NCI-H187 (cell line): ENCODE results near the gene TSPAN9.

ENCODE experiments used
- DNase-seq, 2 experiments: peaks; one replicate each; lab custom pipeline; 2025; lab: John Stamatoyannopoulos, UW

TSPAN9 gene

DNA sequence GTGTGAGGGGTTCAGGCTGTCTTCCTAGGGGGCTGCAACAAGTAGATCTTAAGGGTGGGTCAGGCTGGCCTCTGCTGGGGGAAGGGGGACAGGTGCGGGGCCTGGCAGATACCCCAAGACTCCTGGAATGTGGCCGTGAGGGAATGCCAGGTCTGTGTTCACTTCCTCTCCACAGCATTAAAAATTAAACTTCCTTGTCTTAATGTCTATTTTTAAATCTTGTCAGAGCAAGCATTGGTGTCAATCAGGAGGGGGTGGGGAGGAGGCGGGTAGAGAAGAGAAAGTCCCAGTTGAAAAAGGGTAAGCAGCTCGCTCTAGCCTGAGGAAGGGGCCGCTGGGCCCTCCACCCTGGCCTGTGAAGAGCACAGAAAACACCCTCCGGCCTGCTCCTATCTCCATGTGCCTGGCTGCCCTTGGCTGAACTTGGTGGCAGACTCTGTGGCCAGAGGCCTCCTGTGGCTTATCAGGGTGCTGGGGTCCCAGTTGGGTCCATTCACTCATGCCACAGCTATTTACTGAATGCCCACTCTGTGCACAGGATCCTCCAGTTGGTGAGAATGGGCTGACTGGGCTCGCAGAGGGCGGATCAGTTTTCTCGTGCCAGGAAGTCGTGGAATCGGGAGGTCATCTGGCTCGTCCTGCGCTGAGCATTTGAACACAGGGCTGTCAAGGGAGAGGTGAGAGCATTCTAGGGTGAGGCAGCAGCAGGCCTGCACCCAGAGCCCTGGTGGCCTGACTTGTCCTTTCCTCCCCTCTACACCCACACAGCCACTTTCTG is 128.8 kb downstream of the TSPAN9 start:
- DNase-seq: no peak

- DNase-seq: no peak
Measured at GRCh38 chr12:3206536-3207072, 129.4 kb downstream of the TSPAN9 start.

- no peak for DNase-seq
Measured at GRCh38 chr12:3207175-3207574, 130.0 kb downstream of the TSPAN9 start.

GRCh38 chr12:3207858-3208257 is 130.7 kb downstream of the TSPAN9 start:
- no peak for DNase-seq

GRCh38 chr12:3213188-3213587 is 136.0 kb downstream of the TSPAN9 start:
- no peak for DNase-seq

GRCh38 chr12:3213768-3214167 is 136.6 kb downstream of the TSPAN9 start:
- no peak for DNase-seq

DNA sequence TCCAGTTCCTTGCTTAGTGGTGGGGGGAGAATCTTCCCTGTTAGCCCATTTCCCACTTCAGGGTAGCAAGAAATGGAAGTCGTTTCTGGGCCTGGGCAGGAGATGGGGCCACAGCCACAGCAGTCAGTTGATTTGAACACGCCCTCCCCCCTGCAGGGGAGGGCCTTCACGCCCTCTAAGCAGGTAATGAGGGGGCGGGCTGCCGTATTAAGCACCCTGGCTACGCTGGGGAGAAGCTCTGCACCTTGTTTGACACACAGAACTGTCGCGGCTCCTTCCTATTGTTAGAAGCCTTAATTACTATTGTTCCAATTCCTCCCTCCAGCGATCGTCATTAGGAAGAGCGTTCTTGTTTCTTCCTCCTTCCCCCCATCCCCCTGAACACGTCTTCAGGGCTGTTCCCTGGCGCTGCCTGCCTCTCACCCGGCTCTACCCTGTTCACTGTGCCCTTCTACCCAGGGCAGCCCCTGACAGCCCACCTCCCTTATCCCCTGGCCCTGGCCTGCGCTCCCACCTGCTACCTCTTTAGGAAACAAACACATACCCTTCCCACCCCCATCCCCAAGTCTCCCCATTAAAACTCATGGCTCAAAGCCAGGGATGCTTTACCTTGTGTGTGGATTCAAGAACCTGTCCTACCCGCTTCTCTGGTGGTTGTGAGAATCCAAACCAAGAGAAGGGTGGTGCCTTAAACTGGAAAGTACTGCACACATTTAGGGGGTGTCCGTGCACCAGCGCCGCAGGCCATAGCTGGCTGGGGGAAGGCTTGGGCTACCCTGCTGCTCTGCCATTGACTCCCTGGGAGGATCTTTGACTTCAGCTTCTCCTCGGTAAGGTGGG is 137.6 kb downstream of the TSPAN9 start:
- peak; percentile 44 to 80 for DNase-seq

DNA sequence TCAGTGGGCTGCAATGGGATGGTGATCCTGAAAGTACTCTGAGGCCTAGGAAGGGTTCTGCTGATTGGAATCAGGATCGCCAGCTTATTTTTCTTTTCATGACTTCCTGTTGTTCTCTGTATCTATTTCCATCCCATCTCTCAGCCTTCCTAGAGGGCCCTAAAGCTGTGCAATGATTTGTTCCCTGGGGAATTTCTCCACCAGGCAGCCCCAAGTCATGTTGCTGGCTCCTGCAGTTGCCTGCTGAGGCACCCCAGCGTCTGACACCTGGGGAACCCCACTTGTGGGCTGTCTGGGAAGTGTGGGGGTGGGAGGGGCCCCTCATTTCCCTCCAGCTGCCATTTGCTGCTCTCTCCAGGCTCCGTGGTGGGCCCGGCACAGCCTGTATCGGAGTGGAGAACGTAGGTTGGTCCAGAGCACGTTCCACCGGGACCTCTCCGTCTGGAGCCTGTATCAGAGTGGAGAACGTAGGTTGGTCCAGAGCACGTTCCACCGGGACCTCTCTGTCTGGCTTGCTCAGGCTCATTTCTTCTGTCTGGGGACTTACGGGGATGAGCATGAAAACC is 138.3 kb downstream of the TSPAN9 start:
- DNase-seq: no peak

DNA sequence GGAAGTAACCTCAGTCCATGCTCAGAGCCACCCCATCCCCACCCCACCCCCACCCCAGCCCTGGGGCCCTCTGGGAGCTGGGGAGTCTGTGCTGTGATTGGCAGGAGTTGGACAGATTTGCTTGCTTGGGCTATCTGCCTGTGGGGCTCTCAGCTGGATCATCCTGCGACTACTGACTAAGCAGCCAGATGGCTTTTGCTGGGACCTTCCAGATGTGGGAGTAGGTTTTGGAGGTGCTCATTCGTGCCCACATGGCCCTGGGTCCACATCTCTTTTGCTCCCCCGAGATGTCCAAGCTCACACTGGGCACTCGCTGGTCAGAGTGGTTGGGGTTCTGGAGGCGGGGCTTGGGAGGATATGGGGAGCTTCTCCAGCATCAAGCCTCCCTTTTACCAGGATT is 138.9 kb downstream of the TSPAN9 start:
- no peak for DNase-seq

DNA sequence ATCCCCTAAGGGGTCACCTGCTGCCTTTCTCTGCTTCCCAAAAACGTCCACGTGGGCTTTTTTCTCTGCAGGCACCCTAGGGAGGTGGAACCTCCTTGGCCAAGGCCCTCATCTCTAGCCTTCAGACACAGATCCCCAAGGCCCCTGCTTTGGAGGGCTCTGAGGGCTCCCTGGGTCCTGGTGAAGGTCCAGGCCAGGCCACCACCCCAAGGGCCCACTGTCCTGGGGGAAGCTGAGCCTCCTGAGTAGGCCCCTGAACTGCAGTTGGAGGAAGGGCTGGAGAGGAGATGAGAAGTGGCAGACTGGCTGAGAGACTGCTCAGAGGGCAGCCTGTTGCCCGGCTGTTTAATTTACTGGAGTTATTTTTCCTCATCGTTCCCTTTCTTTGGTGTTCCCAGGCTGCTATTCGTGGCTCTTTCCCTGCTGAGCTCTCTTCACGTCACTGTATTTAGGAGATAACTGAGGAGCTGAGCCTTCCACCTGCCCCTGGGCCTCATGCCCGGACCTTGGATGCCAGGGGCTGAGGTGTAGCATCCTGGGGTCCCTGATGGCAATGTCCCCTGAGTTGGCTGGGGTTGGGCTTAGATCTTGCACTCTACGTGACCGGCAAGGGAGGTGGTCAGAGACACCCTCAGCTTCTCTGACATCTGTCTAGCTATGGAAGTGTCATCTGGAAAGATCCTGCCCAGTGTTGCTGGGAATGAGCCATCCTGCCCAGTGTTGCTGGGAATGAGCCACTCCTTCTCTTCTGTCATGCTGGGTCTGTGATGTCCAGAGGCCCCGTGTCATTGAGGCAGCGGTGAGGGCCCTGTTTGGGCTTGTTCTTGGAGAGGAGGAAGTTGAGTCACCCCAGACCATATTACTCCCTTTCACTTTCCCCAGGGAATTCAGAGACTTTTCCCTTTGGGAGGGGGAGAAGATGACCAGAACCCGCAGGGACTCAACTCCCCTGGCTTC is 139.8 kb downstream of the TSPAN9 start:
- no peak for DNase-seq

DNA sequence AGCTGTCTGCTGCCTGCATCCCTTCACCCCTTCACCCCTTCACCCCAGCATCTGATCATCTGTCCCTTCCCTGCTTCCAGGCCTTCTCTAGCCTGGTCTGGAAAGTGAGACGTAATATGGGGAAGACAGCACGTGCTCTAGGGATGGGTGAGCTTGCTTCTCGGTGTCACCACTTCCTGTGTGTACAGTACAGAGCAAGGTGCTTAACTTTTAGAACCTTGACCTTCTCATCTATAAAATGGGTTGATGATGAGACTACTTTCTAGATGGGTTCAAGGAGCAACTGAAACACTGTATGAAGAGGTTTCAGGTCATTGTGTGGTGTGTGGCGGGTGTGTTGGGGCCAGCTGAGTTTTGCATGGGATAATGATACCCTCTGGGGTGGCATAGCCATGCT is 140.5 kb downstream of the TSPAN9 start:
- no peak for DNase-seq

- peak; percentile 36 to 72 for DNase-seq
Measured at GRCh38 chr12:3218228-3219171, 141.3 kb downstream of the TSPAN9 start.

DNA sequence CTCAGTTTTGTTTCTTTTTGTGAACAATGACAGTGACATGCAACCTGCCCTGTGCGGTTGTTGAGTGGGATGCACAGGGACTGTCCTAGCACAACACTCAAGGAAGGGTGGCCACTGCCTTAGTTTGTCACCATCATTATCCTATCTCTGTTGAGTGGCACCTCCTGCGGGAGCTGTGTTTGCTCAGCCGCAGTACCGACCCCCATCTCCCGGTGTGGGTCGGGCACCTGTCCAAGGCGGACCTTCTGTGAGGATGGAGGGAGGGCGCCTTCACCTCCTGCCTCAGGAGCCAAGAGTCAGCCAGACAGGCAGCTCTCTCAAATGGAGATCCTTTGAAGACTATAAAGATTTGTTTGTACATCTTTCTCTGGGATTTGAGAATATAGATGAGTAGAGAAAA is 142.1 kb downstream of the TSPAN9 start:
- no peak for DNase-seq

DNA sequence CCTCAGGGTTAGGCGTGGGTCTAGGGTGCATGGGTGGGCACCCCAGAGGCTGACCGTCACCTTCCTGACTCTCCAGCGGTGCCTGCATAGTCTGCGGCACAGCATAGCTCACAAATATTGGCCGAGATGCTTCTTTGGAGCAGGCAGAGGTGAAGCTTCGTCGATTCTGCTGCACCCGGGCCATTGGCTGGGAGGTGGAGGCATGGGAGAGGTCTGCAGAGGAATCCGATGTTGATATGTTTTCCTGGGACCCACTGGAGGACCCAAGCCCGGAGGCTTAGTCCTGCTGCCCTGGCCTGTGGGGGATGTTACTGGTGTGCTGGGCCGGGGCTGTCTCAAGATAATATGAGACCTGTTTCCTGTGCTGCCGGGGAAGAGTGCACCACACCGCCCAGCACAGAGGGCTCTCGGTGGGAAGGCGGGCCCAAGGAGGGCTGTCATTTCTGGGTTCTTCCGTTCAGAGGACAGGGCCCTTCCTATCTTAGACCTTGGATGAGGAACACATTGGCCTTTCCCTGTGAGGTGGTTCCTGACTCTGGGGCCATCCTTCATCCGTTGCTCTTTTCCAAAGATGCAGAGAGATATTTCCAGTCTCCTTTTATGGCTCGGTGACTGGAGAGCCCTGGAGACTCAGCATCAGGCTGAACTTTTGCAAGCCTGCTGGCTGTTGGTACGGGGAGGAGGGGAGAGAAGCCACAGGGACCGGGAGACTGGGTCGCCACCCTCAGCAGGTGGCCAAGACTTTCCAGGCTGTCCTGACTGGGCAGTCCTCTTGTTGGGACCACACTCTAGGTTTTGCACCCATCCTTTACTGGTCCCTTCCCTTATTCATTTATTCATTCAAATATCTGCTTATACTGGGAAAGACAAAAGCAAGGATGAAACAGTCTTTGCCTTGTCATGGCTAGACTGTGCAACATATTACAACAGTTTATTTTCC is 143.5 kb downstream of the TSPAN9 start:
- DNase-seq: no peak

DNA sequence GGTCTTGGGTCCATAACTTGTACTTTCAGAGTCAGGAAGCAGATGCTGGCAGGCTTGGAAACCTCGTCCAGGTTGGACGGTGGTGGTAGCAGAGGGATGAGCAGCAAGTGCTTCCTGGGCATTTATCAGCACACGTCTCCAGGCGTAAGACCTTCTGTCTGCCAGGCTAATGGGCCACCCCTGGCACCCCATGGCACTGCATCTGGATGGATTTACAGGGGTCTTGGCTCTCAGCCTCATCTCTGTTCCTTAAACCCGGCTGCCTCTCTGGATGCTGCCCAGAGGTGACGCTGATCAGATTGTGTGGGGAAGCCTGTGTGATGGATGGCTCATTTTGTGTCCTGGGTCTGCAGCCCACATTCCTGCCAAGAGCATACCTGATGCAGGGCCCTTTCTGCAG is 145.1 kb downstream of the TSPAN9 start:
- DNase-seq: no peak

DNA sequence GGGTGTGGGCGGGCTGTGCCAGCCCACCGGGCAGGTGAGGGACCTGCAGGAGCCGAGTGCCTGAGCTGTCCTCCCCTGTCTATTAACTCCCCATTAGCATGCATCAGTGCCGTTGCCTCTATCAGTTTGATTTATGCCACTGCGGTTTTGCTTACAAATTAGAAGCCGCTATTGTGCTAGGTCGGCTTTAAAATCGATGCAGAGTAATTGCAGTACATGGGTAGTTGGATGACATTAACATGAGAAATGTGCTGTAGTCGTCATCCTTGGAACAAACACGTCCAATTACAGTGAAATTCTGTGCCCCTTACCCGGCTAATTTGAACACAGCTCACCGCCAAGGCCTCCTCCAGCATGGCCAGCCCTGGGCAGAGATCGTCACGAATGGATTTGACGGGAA is 145.8 kb downstream of the TSPAN9 start:
- peak; percentile 80 to 82 for DNase-seq

- peak; percentile 63 to 68 for DNase-seq
Measured at GRCh38 chr12:3223601-3224529, 146.7 kb downstream of the TSPAN9 start.

- no peak for DNase-seq
Measured at GRCh38 chr12:3224530-3224903, 147.3 kb downstream of the TSPAN9 start.
